Fibroblast of lung (primary cell): ENCODE measurements around the gene EXOC3L2.

Experiments used
- CTCF ChIP-seq, 2 donors: IDR thresholded peaks in 1 of 2; conservative IDR thresholded peaks in 1 of 2; 1 replicate in 1 of 2; 2 replicates in 1 of 2; pipeline ENCODE4 v1.5.1; 2011 to 2012; ENCODE audit warnings: low read length in 2 of 2, control low read depth in 1 of 2, inconsistent platforms in 1 of 2, low read depth in 1 of 2, mild to moderate bottlenecking in 1 of 2
- EZH2 ChIP-seq: IDR thresholded peaks from 2 replicates; pipeline ENCODE4 v1.5.1; 2012; ENCODE audit warnings: low read length, control low read depth, mild to moderate bottlenecking; ENCODE audit errors: missing control alignments

DNA sequence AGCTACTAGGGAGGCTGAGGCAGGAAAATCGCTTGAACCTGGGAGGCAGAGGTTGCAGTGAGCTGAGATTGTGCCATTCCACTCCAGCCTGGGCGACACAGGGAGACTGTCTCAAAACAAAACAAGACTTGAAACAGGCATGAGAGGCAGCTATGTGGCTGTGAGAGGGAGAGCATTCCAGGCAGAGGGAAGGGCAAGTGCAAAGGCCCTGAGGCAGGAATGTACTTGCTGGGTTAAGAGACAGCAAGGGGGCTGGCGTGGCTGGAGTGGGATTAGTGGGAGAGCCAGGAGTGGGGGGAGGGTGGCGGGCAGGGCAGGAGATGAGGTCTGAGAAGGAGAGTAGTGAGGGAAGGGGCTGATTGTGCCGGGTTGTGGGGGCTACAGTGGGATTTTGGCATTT, 21.3 kb downstream of the EXOC3L2 start:
- TF ChIP-seq CTCF (conservative IDR thresholded peaks at IDR 0.05 in 1 of 2, IDR thresholded peaks at IDR 0.05 in 1 of 2; ENCODE audit: low read depth in 1 of 2, low read length in 2 of 2) = no peak
- no peak for TF ChIP-seq EZH2
